H1 (cell line): Measurements from ENCODE around the gene DPEP3.

Source experiments
- ATF2 ChIP-seq: IDR thresholded peaks from 2 replicates; pipeline ENCODE4 v1.6.1; 2012; ENCODE audit warnings: low read length, inconsistent platforms
- ATF3 ChIP-seq: IDR thresholded peaks from 2 replicates; pipeline ENCODE4 v1.6.1; 2011; ENCODE audit warnings: low read depth, mild to moderate bottlenecking, low read length; ENCODE audit not compliant: insufficient read depth
- CTCF ChIP-seq, 3 experiments: IDR thresholded peaks; 1 replicate in 2 of 3; 2 replicates in 1 of 3; pipeline versions ENCODE4 v1.5.1 to v1.6.1; 2011; ENCODE audit warnings: low read length in 3 of 3, mild to moderate bottlenecking in 3 of 3, inconsistent platforms in 2 of 3, low read depth in 1 of 3, moderate library complexity in 1 of 3; ENCODE audit not compliant: insufficient read depth in 1 of 3; ENCODE audit errors: control extremely low read depth in 1 of 3
- EGR1 ChIP-seq: IDR thresholded peaks from 2 replicates; pipeline ENCODE4 v1.6.1; 2011; ENCODE audit warnings: low read depth, low read length, borderline replicate concordance
- EP300 ChIP-seq, 2 experiments: IDR thresholded peaks; 1 replicate in 1 of 2; 2 replicates in 1 of 2; pipeline ENCODE4 v1.6.1; 2011 to 2012; ENCODE audit warnings: low read depth in 2 of 2, low read length in 2 of 2, mild to moderate bottlenecking in 2 of 2, borderline replicate concordance in 1 of 2, inconsistent platforms in 1 of 2, moderate library complexity in 1 of 2
- EZH2 ChIP-seq: fragments of 200-600 bp; sonication (generic); IDR thresholded peaks from 2 replicates; pipeline ENCODE4 v1.7.1; 2012; ENCODE audit warnings: low read depth, mild to moderate bottlenecking, moderate library complexity, low read length, inconsistent platforms; ENCODE audit not compliant: severe bottlenecking
- GABPA ChIP-seq: IDR thresholded peaks from 2 replicates; pipeline ENCODE4 v1.6.1; 2011; ENCODE audit warnings: mild to moderate bottlenecking, low read length, moderate library complexity, borderline replicate concordance; ENCODE audit not compliant: insufficient read depth
- KDM1A ChIP-seq: fragments of 200-600, 300-600 bp; sonication (generic); IDR thresholded peaks from 2 replicates; pipeline ENCODE4 v1.7.1; 2016; ENCODE audit warnings: mild to moderate bottlenecking, low read length, borderline replicate concordance
- MAX ChIP-seq: IDR thresholded peaks from 2 replicates; pipeline ENCODE4 v1.6.1; 2012; ENCODE audit warnings: inconsistent platforms
- POLR2A ChIP-seq, 2 experiments: IDR thresholded peaks; 1 replicate in 1 of 2; 2 replicates in 1 of 2; pipeline ENCODE4 v1.6.1; 2011; ENCODE audit warnings: low read depth in 2 of 2, low read length in 2 of 2, mild to moderate bottlenecking in 2 of 2; ENCODE audit errors: control extremely low read depth in 1 of 2
- POLR2AphosphoS5 ChIP-seq: IDR thresholded peaks from 2 replicates; pipeline ENCODE4 v1.6.1; 2011; ENCODE audit warnings: low read depth, low read length
- SAP30 ChIP-seq: fragments of 300-600 bp; sonication (generic); IDR thresholded peaks from 2 replicates; pipeline ENCODE4 v1.7.1; 2012; ENCODE audit warnings: low read length, moderate library complexity, mild to moderate bottlenecking, inconsistent platforms; ENCODE audit not compliant: insufficient read depth, insufficient replicate concordance
- SIRT6 ChIP-seq: IDR thresholded peaks from one replicate; pipeline ENCODE4 v1.7.1; 2012; ENCODE audit warnings: low read length, inconsistent platforms
- TEAD4 ChIP-seq: IDR thresholded peaks from 2 replicates; pipeline ENCODE4 v1.6.1; 2012; ENCODE audit warnings: low read depth, low read length, inconsistent platforms, mixed read lengths

GRCh38 chr16:67945392-67945933, 34.8 kb downstream of the DPEP3 start:
- no peak for TF ChIP-seq ATF3
- no peak for TF ChIP-seq EP300 (IDR thresholded peaks at IDR 0.05; ENCODE audit: borderline replicate concordance in 1 of 2, low read depth in 2 of 2, low read length in 2 of 2)
- no peak for TF ChIP-seq EGR1
- TF ChIP-seq POLR2A (IDR thresholded peaks at IDR 0.05; ENCODE audit: control extremely low read depth in 1 of 2, low read depth in 2 of 2, low read length in 2 of 2), result no peak
- no peak for TF ChIP-seq SIRT6
- TF ChIP-seq KDM1A, result no peak
- TF ChIP-seq EZH2, result no peak
- no peak for TF ChIP-seq SAP30
- TF ChIP-seq POLR2AphosphoS5, result no peak
- no peak for TF ChIP-seq CTCF (IDR thresholded peaks at IDR 0.05; ENCODE audit: control extremely low read depth in 1 of 3, insufficient read depth in 1 of 3, low read depth in 1 of 3, low read length in 3 of 3)
- no peak for TF ChIP-seq MAX
- TF ChIP-seq TEAD4, result no peak
- no peak for TF ChIP-seq ATF2
- TF ChIP-seq GABPA, result no peak
